Naive thymus-derived CD4-positive, alpha-beta T cell (primary cell): ENCODE results near the gene COX8A. TPM values are rescaled to one million over a fixed set of nuclear protein-coding genes. Genes with fewer than 3 reads are reported as not detected.

ENCODE experiments used
- ATAC-seq: fragments of 150-1000 bp; cut with Tn5 transposase; 2 replicates; pipeline ENCODE4 v1.10.0; 2021; ENCODE audit warnings: mild to moderate bottlenecking, moderate library complexity
- CTCF ChIA-PET: fragments of 350-600 bp; sonication (Branson Sonifier 250); formaldehyde crosslinking; loops from one replicate; lab custom pipeline; 2021; ENCODE audit warnings: antibody characterized with exemption; lab: Charles Lee
- POLR2A ChIA-PET: fragments of 350-600 bp; sonication (Branson Sonifier 250); formaldehyde crosslinking; loops from one replicate; lab custom pipeline; 2021; ENCODE audit warnings: antibody characterized with exemption, inconsistent platforms; lab: Charles Lee
- DNase-seq, 9 donors: peaks; one replicate each; pipeline versions ENCODE4 v3.0.0 to v3.0.0-alpha.2; 2020 to 2022; ENCODE audit warnings: mixed read lengths in 1 of 9
- H3K27ac ChIP-seq: one replicate; pipeline ENCODE4 v1.7.0; 2013; ENCODE audit warnings: mild to moderate bottlenecking, low read depth, low read length, moderate library complexity
- H3K27me3 ChIP-seq, 2 donors: one replicate each; pipeline ENCODE4 v1.7.0; 2013; ENCODE audit warnings: low read length in 2 of 2, mild to moderate bottlenecking in 2 of 2, moderate library complexity in 2 of 2; ENCODE audit not compliant: control insufficient read depth in 2 of 2, insufficient read depth in 2 of 2
- H3K36me3 ChIP-seq, 3 experiments: 1 replicate in 2 of 3; 2 replicates in 1 of 3; pipeline ENCODE4 v1.7.0; 2013; ENCODE audit warnings: low read length in 3 of 3, mild to moderate bottlenecking in 3 of 3, moderate library complexity in 1 of 3; ENCODE audit not compliant: insufficient read depth in 3 of 3, control insufficient read depth in 2 of 3
- H3K4me1 ChIP-seq, 2 donors: one replicate each; pipeline ENCODE4 v1.7.0; 2013; ENCODE audit warnings: low read length in 2 of 2, mild to moderate bottlenecking in 2 of 2, moderate library complexity in 1 of 2; ENCODE audit not compliant: control insufficient read depth in 2 of 2, insufficient read depth in 2 of 2
- H3K4me3 ChIP-seq: 2 replicates; pipeline ENCODE4 v1.7.0; 2013; ENCODE audit warnings: mild to moderate bottlenecking, low read length
- H3K9me3 ChIP-seq, 3 experiments: 1 replicate in 2 of 3; 2 replicates in 1 of 3; pipeline ENCODE4 v1.7.0; 2013; ENCODE audit warnings: low read length in 3 of 3; ENCODE audit not compliant: control insufficient read depth in 2 of 3
- H3K27ac Mint-ChIP-seq, 9 donors: one replicate each; pipeline ENCODE4 v1.8.0; 2020 to 2022; ENCODE audit warnings: mixed read lengths in 9 of 9, mild to moderate bottlenecking in 8 of 9, moderate library complexity in 5 of 9, inconsistent platforms in 2 of 9
- H3K27me3 Mint-ChIP-seq, 5 donors: one replicate each; pipeline ENCODE4 v1.8.0; 2021 to 2022; ENCODE audit warnings: mixed read lengths in 5 of 5, mild to moderate bottlenecking in 1 of 5
- H3K36me3 Mint-ChIP-seq, 5 donors: one replicate each; pipeline ENCODE4 v1.8.0; 2020 to 2022; ENCODE audit warnings: mixed read lengths in 5 of 5, mild to moderate bottlenecking in 3 of 5, inconsistent platforms in 1 of 5
- H3K4me1 Mint-ChIP-seq, 7 donors: one replicate each; pipeline ENCODE4 v1.8.0; 2020 to 2022; ENCODE audit warnings: mixed read lengths in 7 of 7, mild to moderate bottlenecking in 3 of 7, inconsistent platforms in 1 of 7
- H3K4me3 Mint-ChIP-seq, 10 donors: one replicate each; pipeline ENCODE4 v1.8.0; 2020 to 2022; ENCODE audit warnings: mild to moderate bottlenecking in 10 of 10, mixed read lengths in 10 of 10, moderate library complexity in 6 of 10, inconsistent platforms in 2 of 10
- H3K9me3 Mint-ChIP-seq, 11 donors: one replicate each; pipeline ENCODE4 v1.8.0; 2020 to 2022; ENCODE audit warnings: mixed read lengths in 11 of 11, mild to moderate bottlenecking in 4 of 11, inconsistent platforms in 1 of 11, moderate library complexity in 1 of 11
- intact Hi-C, 2 donors: fragments of 100-400 bp; cut with micrococcal nuclease; formaldehyde crosslinking; loops; one replicate each; pipeline ENCODE4 v1.15.1; 2023
- polyA plus RNA-seq, 2 donors: library from polyadenylated mRNA; unstranded; fragments of 300-500 nt; fragmentation: Illumina TruSeq; gene quantifications; one replicate each; pipeline ENCODE4 v1.2.3, GENCODE V29; 2021
- total RNA-seq, 6 experiments: library from RNA in 5 of 6; stranded (reverse) in 5 of 6; gene quantifications; 1 replicate in 5 of 6; 2 replicates in 1 of 6; pipeline ENCODE4 v1.2.3 and lab custom pipeline; 2021 to 2026

COX8A gene
- total RNA-seq (100 to 1,000 TPM in 4 of 5 experiments, 10 to 100 TPM in 1; 90.9 to 363 (median 105) TPM), polyA plus RNA-seq (100 to 1,000 TPM; 360 to 375 TPM), total RNA-seq (lab: John Stamatoyannopoulos, UW) (12.9 reads per million, percentile 41 among the genes with 10 or more reads in this experiment)

DNA sequence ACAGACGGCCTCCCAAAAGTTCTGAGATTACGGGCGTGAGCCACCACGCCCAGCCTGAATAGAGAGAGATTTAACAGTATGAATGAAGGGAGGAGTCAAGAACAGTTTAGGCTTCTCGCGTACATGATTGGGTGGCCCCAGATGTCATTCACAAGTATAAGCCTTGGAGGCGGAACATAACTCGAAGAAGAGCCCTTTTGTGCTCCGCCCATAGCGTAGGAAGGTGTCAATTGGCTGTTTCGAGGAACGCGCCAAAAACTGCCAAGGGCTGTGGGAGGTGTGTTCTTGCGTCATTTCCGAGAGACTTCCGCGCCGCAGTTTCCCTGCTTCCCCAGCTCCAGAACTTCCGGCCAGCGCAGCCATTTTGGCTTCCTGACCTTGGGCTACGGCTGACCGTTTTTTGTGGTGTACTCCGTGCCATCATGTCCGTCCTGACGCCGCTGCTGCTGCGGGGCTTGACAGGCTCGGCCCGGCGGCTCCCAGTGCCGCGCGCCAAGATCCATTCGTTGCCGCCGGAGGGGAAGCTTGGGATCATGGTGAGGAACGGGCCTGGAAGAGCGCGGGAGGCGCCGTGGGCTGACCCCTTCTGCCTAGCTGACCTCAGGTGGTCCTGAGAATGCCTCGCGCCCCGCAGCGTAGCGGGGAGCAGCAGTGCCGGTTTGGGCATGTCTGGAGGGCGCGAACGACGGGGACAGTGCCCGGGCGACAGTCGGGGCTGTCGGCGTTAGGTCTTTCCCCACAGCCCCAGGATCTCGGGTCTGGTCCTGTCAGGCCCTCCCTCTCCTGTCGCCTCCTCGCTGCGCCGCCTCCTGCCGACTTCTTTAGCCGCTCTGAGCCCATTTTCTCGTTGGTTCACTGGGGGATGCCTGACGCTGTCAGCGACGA lies at the start of gene COX8A:
Gene COX8A, plus strand, starts transcription at position 362 of the 885 bp plus-strand sequence. Its CDS starts 61 bp downstream, at position 423.
- CTCF ChIA-PET, result interaction anchor here (1.0 kb wide), 1 partner anchor 138 kb away, joined by 3 read pairs; no protein-coding TSS in a partner anchor
- peak within 1 kb of the TSS; percentile 94 for H3K27ac ChIP-seq
- Mint-ChIP-seq H3K27me3 (peaks cover 0 to 2% (median 0%) of the 10 kb centered on the region in 5 donors), H3K4me3 (peak within 1 kb of the TSS; percentile 98 to 100 (median 99)), H3K36me3 (peaks cover 0 to 15% (median 0%) of the 10 kb centered on the region in 5 donors), H3K9me3 (peaks cover 0 to 4% (median 0%) of the 10 kb centered on the region in 11 donors), H3K27ac (peak within 1 kb of the TSS; percentile 94 to 99 (median 99)), H3K4me1 (peaks cover 12 to 36% (median 29%) of the 10 kb centered on the region in 7 donors)
- ATAC-seq (peak; percentile 99), DNase-seq (peak; percentile 65 to 97 (median 94))
- no peaks in the 10 kb centered on the region for H3K27me3 ChIP-seq
- intact Hi-C loops, result loop anchor here (1.0 to 10.0 kb wide), 10 partner anchors 12 to 332 kb away; partner anchors contain the start of genes OTUB1 (in 2 of the 2), ATL3 (in 1 of the 2), RTN3 (in 1 of the 2) and ZFTA (in 1 of the 2)
- H3K36me3 ChIP-seq, result peaks cover 0 to 20% (median 0%) of the 10 kb centered on the region in 3 experiments
- H3K9me3 ChIP-seq, result no peaks in the 10 kb centered on the region
- POLR2A ChIA-PET, result interaction anchor here (0.6 to 2.4 kb wide), 7 partner anchors 9 to 343 kb away, joined by 3 to 16 read pairs (median 4); partner anchors contain the start of genes OTUB1, PRDX5, RCOR2 and TRMT112
- H3K4me1 ChIP-seq, result peaks cover 10 to 11% of the 10 kb centered on the region in 2 donors
- H3K4me3 ChIP-seq, result peak within 1 kb of the TSS; percentile 87

- no peaks in the 10 kb centered on the region for H3K4me1 ChIP-seq
- H3K27ac ChIP-seq, result no peak overlapping the region
- H3K27me3 ChIP-seq, result no peaks in the 10 kb centered on the region
- Mint-ChIP-seq H3K9me3 (peaks cover 0 to 2% (median 0%) of the 10 kb centered on the region in 11 donors), H3K27ac (no peak overlapping the region), H3K36me3 (no peaks in the 10 kb centered on the region), H3K4me3 (no peak overlapping the region), H3K27me3 (peaks cover 0 to 20% (median 0%) of the 10 kb centered on the region in 5 donors), H3K4me1 (no peaks in the 10 kb centered on the region)
- intact Hi-C loops, result no loop called here
- ATAC-seq (no peak), DNase-seq (no peak)
- H3K36me3 ChIP-seq, result no peaks in the 10 kb centered on the region
- no peaks in the 10 kb centered on the region for H3K9me3 ChIP-seq
- ChIA-PET CTCF (no interaction called here), POLR2A (interaction anchor here (0.6 to 1.1 kb wide), 2 partner anchors 18 to 63 kb away, joined by 4 to 5 read pairs; no protein-coding TSS in a partner anchor)
- H3K4me3 ChIP-seq, result no peak overlapping the region
Observed at GRCh38 chr11:63929616-63930015, 44.8 kb upstream of the COX8A start.

GRCh38 chr11:63931045-63931444 lies 43.4 kb upstream of the COX8A start:
- POLR2A ChIA-PET, result interaction anchor here (1.2 kb wide), 1 partner anchor 11 kb away, joined by 4 read pairs; no protein-coding TSS in a partner anchor
- no peaks in the 10 kb centered on the region for H3K4me1 Mint-ChIP-seq
- intact Hi-C loops, result no loop called here
- Histone ChIP-seq H3K36me3 (no peaks in the 10 kb centered on the region), H3K9me3 (no peaks in the 10 kb centered on the region), H3K27me3 (no peaks in the 10 kb centered on the region), H3K27ac (no peak overlapping the region), H3K4me3 (no peak overlapping the region), H3K4me1 (no peaks in the 10 kb centered on the region)
- DNase-seq (no peak), ATAC-seq (no peak)
- H3K4me3 Mint-ChIP-seq, result no peak overlapping the region
- CTCF ChIA-PET, result interaction anchor here (0.9 kb wide), 1 partner anchor 15 kb away, joined by 3 read pairs; no protein-coding TSS in a partner anchor
- no peaks in the 10 kb centered on the region for H3K9me3 Mint-ChIP-seq
- no peaks in the 10 kb centered on the region for H3K36me3 Mint-ChIP-seq
- peaks cover 0 to 16% (median 0%) of the 10 kb centered on the region in 5 donors for H3K27me3 Mint-ChIP-seq
- no peak overlapping the region for H3K27ac Mint-ChIP-seq

DNA sequence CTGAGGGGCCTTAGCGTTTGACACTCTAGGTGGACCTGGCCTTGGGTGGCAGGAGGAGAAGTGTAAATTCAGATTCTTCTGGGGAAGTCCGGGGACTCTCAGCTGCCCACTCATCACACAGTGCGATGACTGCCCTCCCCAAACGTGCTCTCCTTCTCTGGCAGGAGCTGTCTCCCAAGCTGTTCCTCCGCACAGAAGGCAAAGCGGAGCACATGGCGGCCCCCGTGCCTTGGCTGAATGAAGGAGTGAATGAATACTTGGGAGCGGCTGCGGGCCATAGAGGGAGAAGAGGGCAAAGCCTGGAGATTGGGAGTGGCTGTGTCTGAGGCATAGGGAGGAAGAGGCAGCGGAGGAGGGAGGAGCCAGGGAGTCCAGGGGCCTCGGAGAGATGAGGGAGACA lies 42.5 kb upstream of the COX8A start:
- no peaks in the 10 kb centered on the region for H3K27me3 ChIP-seq
- DNase-seq (no peak), ATAC-seq (no peak)
- CTCF ChIA-PET, result interaction anchor here (0.9 kb wide), 1 partner anchor 14 kb away, joined by 3 read pairs; no protein-coding TSS in a partner anchor
- intact Hi-C loops, result no loop called here
- H3K27ac ChIP-seq, result no peak overlapping the region
- Mint-ChIP-seq H3K27ac (no peak overlapping the region), H3K9me3 (no peaks in the 10 kb centered on the region), H3K4me1 (no peaks in the 10 kb centered on the region), H3K27me3 (peaks cover 0 to 12% (median 0%) of the 10 kb centered on the region in 5 donors), H3K4me3 (no peak overlapping the region), H3K36me3 (no peaks in the 10 kb centered on the region)
- no peaks in the 10 kb centered on the region for H3K4me1 ChIP-seq
- H3K4me3 ChIP-seq, result no peak overlapping the region
- POLR2A ChIA-PET, result no interaction called here
- no peaks in the 10 kb centered on the region for H3K9me3 ChIP-seq
- no peaks in the 10 kb centered on the region for H3K36me3 ChIP-seq

DNA sequence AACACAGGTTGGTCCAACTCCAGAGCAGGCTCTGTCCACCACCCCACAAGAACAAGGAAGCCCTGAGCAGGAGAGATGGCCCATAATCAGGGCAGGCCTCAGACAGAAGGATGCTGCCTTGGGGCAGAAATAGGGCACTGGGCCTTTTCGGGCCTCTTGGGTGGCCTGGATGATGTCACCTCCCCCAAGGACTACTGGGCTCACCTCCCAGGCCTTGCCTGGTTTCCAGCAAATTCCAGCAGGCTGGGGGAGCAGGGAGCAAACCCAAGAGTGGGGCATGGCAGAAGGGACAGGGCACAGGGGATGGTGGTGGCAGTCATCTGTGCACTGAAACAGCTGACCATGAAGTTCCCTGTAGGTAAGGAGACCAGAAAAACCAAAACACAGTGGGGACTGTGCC lies 41.0 kb upstream of the COX8A start:
- H3K9me3 Mint-ChIP-seq, result peaks cover 0 to 4% (median 0%) of the 10 kb centered on the region in 11 donors
- no peak overlapping the region for H3K4me3 Mint-ChIP-seq
- intact Hi-C loops, result no loop called here
- Histone ChIP-seq H3K4me1 (peaks cover 0 to 5% of the 10 kb centered on the region in 2 donors), H3K4me3 (no peak overlapping the region), H3K9me3 (no peaks in the 10 kb centered on the region), H3K36me3 (no peaks in the 10 kb centered on the region), H3K27ac (no peak overlapping the region), H3K27me3 (no peaks in the 10 kb centered on the region)
- H3K4me1 Mint-ChIP-seq, result peaks cover 3 to 11% (median 7%) of the 10 kb centered on the region in 7 donors
- H3K27me3 Mint-ChIP-seq, result peaks cover 0 to 8% (median 0%) of the 10 kb centered on the region in 5 donors
- CTCF ChIA-PET, result no interaction called here
- DNase-seq (no peak), ATAC-seq (no peak)
- H3K27ac Mint-ChIP-seq, result peak overlapping the region in 1 of 9 donors; percentile 54
- POLR2A ChIA-PET, result no interaction called here
- H3K36me3 Mint-ChIP-seq, result no peaks in the 10 kb centered on the region
